HG03045 (cell line): ENCODE data around the gene CCDC126.
A peak's percentile ranks its signal among the peaks of the same experiment; 100 is the strongest.
"Not testable (repeated sequence)": the region's sequence is repeated elsewhere in the genome, so short reads cannot be mapped to it uniquely, and the experiment has no call there.

Experiments used
- ATAC-seq: cut with Tn5 transposase; IDR thresholded peaks from one replicate; pipeline ENCODE4 v1.9.1; 2021; ENCODE audit warnings: mild to moderate bottlenecking, moderate library complexity; ENCODE audit not compliant: unreplicated experiment

Gene CCDC126

DNA sequence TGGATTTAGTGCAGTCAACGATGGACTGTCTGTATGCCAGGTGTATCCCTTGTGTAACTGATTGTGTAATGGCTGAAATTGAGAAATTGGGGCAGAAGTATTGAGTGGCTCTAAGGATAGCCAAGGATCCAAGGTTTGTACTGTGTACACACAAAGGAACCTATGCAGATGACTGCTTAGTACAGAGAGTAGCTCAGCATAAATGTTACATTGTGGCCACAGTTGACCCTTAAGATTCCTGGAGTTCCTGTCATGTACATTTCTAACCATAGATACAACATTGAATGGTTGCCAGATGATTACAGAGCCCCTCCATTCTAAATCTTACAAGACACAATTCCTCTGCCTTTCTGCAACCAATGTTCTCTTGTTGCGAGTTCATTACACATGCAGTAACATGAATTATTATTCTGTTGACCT, 25.3 kb downstream of the CCDC126 start:
- no peak for ATAC-seq

DNA sequence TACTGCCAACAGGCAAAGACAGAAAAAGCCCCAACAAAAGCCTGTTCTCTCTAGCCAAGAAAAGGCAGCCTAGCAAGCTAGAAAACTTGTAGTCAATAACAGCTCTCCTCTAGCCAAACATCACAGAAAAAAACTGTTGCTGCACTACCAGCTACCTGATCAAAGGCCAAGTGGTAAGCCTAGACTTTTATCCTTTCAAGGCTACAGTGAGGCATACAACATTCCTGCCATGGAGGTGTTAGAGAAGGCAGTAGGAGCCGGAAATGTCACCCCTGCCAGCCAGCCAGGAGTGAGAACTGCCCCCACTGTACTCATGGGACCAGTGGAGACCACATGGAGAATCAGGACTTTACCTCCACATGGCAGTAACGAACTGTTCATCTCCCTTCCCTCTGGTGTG, 31.2 kb downstream of the CCDC126 start:
- no peak for ATAC-seq

DNA sequence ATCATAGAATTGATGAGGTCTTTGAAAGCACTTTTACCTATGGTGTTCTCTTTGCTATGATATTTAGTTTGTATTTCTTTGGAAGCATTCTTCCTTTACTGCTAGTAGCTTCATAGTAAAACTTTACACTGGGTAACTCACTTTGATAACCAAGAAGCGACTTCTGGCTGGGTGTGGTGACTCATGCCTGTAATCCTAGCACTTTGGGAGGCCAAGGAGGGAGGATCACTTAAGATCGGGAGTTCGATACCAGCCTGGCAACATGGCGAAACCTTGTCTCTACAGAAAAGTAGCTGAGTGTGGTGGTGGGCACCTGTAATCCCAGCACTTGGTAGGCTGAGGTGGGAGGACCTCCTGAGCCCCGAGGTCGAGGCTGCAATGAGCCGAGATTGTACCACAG, 36.2 kb downstream of the CCDC126 start:
- ATAC-seq: no peak

DNA sequence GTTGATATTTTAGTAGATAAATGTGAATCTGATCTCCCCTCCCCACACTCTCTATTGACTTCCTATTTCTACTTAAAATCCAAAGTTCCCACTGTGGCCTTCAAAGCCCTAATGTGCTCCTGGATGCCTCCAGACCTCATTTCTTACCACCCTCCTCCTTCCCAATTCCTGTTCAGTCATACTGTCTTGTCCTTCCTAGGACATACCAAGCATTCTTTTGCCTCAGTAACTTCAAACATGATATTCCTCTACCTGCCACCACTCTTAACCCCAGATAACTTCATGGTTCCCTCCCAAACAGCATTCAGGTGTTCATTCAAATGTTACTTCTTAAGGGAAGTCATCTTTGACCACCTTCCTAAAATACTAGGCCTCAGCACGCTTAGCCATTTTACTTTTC, 48.6 kb downstream of the CCDC126 start:
- ATAC-seq: no peak

DNA sequence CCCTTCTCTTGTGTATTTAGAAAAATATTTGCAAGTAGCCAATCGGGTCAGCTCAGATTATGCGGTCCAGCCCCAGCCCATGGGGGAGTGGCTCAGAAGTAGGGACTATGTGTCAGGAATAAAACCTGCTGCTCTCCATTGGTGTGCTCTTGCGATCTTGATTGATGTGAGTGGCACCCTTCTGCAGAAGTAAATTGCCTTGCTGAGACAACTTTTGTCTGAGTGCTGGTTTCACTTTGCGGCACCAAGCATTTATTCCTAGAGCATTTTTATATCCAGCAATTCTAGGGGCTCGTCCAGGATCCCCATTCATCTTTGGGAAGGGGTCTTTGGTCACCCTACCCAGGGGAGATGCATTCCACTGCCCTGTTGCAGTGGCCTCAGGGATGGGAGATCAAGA, 56.8 kb downstream of the CCDC126 start:
- no peak for ATAC-seq

DNA sequence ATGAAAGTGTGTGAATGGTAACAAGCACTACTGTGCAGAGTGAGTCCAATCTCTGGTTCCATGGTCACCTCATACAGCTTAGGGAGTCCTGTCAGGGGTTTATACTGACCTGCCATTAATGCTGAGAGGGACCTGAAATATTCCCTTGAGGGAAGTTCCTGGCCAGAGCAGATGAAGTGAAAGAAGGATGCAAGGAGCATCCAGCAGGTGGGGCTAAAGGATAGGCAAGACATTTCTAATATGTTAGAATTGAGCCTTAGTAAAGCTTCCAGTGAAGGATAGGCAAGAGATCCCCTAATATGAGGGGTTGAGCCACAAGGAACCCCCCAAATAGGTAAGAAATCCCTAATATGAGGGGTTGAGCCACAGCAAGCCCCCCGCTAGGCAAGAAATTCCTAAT, 57.3 kb downstream of the CCDC126 start:
- ATAC-seq: no peak

DNA sequence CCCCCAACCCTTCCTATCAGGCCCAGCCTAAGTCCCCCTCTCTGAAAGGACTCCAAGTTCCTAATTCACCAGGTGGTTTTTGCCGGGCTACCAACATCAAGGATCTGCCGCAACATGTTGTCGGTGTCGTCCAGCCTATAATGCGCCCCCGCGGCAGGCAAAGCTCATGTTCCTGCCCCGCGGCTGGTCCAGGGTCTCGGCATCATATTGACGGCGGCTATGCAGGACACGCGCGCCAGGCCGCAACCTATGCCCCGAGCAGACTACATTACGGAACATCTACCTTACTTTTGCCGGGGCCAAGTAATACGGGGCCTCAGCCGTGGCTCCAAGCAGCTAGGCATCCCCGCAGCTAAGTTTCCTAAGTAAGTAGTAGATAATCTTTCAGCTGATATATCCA, 58.3 kb downstream of the CCDC126 start:
- ATAC-seq: no peak

DNA sequence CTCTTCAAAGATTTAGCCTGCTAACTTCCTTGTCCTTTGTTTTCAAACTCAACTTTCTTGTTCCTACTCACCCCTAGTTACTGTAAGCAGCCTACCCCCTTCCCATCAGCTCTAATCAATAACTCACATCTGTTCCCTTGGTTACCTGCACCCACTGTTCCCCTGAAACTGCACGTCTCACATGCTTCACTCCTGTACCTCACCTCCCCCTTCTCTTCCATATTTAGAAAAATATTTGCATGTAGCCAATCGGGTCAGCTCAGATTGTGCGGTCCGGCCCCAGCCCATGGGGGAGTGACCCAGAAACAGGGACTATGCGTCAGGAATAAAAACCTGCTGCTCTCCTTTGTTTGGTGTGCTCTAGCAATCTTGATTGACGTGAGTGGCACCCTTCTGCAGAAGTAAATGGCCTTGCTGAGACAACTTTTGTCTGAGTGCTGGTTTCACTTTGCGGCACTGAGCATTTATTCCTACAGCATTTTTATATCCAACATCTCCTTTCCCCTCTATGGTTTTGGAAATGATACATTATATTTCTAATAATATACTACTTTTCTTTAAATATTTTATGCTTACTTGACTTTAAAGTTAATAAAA, 61.7 kb downstream of the CCDC126 start:
- no peak for ATAC-seq

DNA sequence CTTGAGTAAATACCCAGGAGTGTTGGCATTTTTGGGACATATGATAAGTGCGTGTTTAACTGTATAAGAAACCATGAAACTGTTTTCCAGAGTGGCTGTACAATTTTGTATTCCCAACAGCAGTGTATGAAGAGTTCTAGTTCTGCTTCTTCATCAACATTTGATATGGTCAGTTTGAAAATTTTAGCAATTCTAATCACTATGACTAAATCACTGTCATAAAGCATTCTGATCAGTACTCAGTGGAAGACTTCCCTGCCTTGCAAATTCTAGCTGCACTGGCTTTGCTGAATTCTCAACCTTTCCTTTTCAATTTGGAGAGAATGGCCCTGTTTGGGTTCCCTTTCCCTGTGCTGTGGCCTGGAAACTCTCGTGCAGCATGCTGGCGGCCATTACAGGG, 64.2 kb downstream of the CCDC126 start:
- ATAC-seq: no peak

DNA sequence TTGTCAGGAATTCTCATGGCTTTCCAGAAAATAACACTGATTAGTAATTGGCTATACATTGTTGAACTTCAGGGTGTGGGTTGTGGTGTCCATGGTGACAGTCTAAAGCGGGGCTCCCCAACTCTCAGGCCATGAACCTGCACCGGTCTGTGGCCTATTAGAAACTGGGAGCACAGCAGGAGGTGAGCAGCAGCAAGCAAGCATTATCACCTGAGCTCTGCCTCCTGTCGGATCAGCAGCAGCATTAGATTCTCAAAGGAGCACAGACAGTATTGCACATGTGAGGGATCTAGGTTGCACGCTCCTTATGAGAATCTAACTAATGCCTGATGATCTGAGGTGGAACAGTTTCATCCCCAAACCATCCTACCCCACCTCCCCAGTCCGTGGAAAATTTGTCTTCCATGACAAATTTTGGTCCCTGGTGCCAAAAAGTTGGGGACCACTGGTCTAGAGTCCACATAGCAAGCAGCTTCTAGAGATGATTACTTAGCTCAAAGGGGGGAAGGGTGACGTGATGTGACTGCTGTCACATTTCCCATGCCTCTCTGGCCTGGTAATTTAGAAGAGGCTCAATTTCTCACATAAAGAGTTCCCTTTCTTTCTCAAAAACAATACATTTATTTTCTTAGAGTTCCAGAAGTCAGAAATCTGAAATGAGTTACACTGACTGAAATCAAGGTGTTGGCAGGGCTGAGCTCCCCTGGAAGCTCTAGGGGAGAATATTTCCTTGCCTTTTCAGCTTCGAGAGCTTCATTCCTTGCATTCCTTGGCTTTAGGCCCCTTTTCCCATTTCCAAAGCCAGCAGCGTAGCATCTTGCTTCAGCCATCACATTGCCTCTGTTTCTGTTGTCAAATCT, 65.2 kb downstream of the CCDC126 start:
- ATAC-seq: no peak

DNA sequence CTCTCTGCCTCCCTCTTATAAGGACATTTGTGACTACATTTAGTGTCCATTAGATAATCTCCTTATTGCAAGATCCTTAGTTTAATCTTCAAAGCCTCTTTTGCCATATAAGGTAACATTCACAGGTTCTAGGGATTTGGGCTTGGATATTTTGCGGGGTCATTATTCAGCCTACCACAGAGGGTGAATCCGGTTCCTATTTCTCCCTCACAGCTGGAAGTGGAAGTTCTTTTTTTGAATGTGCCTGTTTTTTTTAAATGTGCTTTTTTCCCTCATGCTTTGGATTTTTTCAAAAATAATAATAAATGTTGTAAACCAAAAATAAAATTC, 65.8 kb downstream of the CCDC126 start:
- no peak for ATAC-seq

DNA sequence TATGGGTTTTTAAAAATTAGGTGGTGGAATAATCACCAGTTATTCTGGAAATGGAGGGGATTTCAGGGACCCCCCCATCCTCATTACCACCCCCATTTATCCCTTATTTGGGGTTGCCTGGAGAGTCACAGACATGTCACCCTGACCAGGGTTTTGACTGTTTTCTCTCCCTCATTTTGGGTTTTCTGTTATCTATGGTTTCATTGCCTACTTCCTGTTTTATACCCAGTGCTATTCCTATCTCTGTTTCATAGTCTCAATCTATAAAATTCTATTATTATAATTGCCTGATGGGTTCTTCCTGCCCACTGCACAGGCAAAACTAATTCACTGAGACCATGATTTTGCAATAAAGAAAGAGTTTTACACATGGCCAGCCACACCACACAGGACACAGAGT, 66.9 kb downstream of the CCDC126 start:
- no peak for ATAC-seq

DNA sequence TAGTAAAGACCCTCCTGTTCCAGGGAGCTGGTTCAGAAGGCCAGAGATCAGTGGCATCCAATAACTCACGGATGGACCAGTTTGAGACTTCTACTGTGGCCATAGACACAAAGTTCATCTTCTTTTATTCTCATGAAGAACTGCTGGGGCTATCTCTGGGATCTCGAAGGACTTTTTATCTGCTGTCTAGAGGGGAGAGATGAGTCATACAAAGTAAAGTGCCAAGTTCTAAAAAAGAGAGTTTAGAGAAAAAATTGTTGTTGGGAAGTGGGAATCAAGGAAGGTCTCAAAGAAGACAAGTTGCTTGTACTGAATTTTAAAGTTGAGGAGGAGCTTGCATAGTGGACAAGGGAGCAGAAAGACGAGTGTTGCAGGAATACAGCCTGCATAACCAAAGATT, 74.9 kb downstream of the CCDC126 start:
- no peak for ATAC-seq

DNA sequence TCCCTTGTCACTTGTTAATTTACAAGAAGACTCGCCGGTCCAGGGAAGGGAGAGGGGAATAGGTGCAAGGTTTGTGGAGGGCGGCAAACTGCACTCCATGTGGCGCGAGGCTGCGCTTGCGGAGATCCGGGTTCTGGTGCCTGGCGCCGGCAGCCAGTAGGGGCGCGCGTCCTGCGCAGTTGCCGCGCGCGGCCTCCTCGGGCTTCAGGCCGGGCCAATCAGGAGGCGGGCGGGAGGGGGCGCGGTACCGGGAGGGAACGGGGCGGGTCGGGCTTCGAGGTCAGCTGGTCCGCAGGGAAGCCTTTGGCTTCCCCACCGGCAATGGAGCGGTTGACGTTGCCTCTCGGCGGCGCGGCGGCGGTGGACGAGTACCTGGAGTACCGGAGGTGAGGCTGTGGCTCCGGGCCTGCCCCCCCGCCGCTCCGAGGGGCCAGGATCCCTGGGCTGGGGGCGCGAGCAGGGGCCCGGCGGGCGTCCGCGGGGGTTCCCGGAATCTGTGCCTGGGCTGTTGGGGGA, 82.8 kb downstream of the CCDC126 start, which contains the start of gene FAM221A:
Gene FAM221A, plus strand, starts transcription at position 302 of the 516 bp plus-strand sequence. Its CDS starts 20 bp downstream, at position 322.
- peak; percentile 98 for ATAC-seq

DNA sequence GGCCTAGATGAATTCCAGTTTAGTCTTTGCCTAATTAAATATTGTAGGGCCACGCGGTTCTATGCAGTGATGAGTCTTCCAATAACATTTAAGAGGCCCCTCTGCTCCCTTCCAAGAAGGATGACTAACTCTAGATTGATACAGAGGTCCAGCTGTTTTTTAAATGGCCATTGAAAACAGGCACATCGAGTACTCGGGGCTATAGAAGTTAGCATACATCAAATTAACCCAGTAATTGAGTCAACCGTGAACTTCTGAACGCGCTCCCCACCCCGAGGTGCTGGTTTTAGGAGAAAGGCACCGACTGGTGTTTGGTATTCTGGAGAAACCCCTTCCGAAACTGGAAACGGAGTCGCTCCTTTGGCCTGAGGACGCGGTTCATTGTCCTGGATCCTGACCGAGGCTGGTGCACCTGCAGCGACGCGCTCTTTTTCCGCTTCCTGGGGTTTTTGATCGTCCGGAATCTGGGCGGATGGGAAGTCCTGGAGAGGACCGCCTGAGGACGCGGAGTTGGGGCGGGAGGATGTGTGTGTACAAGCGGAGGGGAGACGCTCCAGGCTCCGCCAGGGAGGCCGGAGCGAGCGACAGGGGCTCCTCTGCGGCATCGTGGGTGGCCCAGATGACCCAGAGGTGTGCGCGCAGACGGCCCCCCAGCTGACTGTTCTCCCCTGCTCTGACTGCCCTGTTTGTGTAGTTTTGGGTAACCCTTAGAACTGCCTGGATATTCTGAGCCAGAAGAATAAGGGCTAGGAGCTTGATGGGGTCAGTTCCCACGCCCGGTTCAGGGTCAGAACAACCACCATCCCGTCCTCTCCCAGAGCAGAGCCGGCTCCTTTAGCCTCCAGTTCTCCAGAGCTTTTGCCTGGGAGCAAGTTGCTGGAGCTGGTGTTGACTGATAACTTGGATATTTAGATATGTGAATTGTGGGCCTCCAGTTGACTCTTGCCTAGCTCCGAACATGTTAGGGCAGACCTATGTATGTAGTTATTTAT, 83.5 kb downstream of the CCDC126 start:
- ATAC-seq: peak; percentile 41

DNA sequence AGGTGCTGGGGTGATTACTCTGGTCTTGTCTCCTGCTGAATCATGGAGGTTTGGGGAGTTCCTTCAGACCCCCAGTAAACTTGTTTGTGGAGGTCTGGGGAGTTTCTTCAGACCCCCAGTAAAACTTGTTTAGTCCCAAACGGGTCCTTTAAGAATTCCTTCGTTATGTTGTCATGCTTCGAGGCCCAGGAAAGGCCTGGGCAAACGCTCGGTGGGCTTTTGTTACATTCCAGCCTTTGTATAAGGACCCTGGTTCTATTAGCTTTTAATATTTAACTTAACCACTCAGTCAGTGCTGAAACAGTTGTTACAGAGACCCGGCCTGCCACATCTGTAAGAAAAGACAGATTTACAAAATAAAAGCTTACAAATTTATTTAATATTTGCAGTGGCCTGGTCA, 86.9 kb downstream of the CCDC126 start:
- ATAC-seq: not testable (repeated sequence)

DNA sequence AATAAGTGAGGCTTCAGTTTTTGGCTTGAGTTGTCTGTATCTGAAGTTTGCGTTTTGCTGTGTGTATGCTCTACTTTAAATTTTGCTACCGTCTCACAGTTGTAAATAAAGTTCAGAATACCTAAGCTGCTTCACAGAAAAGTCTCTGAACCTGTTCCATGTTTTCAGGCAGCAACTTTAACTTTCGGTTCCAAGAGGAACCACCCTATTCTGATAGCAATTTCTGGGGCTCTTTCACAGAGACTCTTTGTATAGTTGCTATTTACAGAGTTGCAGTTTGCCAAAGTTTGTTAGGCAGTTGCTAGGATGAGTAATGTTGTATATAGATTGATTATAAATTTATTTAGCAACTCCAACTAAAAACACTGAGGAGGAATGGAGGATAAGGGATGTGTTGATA, 88.5 kb downstream of the CCDC126 start:
- ATAC-seq: no peak

DNA sequence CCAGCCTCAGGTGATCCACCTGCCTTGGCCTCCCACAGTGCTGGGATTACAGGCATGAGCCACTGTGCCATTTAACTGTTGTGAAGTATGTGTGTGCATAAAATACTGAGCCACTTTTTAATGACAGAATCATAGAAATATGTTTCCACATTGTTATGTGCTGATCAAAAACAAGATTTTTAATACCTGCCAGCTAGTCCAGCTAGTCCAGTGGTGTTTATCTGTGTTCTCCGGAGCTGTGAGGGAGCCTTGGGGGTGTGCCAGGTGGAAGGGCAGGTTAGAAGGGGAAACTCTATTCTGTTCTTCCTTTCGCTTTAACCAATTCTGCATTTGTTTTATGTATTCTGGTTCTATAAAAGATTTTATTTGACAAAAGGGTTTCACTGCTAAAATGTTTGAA, 89.8 kb downstream of the CCDC126 start:
- no peak for ATAC-seq

DNA sequence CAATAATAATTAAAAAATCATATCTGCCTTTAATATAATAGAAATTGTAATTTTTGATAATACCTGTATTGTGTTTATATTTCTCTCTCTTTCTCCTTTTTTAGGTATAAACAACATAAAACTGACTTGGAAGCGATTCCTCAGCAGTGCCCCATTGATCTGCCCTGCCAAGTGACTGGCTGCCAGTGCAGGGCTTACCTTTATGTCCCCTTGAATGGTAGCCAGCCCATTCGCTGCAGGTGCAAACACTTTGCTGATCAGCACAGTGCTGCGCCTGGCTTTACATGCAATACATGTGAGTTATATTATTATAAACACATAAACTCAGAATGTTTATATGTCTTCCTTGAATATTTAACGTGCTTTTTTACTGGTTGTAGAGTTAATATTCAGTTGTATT, 92.0 kb downstream of the CCDC126 start:
- no peak for ATAC-seq

DNA sequence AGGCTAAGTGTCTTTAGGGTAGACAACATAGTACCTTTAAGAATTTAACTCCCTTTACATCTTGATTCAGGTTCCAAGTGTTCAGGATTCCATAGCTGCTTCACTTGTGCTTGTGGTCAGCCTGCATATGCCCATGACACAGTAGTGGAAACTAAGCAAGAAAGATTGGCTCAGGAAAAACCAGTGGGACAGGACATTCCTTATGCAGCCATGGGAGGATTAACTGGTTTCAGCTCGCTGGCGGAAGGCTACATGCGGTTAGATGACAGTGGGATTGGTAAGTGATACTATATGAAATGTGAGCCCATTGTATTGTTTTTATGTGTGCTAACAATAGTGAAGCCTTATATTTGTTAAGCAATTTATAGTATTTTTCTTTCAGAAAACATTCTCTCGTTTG, 94.1 kb downstream of the CCDC126 start:
- no peak for ATAC-seq

DNA sequence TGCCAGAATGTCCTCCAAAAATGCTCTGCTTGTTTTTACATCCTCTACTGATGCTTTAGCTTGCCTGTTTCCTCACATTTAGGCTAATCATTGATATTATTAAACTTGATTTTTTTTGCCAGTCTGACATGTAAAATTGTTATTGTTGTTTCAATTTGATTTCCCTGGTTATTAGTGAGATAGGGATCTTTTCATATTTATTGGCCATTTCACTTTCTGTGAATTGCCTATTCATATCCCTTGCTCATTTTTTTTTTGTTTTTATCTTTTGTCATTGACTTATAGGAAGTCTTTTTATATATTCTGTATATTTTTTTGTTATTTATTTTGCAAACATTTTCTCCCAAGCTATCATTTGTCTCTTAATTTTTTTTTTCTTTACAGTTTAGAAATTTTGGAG, 96.0 kb downstream of the CCDC126 start:
- no peak for ATAC-seq
